ENCODE measurements around the gene ZFP92.

Gene ZFP92

DNA sequence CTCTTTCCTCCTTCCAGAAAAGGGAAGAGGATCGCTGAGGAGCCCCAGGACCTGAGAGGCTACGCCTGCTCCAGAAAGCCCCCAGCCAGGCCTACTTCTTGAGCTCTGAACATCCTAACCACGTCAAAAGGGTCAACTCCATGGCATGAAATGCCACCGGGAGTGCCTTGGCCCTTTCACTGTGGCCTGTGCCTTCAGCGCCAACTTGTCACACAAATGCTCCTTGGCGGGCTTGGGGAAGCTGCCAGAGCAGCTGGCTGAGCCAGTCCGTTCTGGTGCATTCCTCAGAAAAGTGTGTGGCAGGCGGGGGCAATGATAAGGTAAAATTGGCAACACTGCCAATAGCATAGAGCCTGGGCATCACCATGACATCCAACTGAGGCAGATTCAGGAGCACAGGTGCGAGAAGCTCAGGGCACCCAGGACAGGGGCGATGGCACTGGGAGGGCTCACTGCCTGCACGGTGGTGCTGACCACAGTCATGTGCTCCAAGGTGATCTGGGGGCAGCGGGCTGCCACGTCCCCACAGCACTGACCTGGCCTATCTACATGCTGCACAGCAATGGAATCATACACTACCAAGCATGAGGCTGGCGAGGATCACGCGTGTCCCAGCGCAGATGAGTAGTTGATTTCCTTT is 46.7 kb downstream of the ZFP92 start:
- DNase-seq, result no peak

DNA sequence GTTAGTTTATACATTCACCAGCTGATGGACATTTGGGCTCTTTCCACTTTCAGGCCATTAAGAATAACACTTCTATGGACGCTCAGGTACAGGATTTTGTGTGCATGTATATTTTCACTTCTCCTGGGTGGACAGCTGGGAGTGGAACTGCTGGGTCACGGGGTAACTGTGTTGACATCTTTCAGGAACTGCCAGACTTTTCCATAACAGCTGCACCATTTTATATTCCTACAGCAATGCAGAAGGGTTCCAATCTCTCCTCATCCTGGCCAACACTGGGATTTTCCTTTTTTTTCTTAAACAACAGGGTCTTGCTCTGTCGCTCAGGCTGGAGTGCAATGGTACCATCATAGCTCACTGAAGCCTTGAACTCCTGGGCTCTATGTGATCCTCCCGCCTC is 47.2 kb downstream of the ZFP92 start:
- DNase-seq, result no peak

DNA sequence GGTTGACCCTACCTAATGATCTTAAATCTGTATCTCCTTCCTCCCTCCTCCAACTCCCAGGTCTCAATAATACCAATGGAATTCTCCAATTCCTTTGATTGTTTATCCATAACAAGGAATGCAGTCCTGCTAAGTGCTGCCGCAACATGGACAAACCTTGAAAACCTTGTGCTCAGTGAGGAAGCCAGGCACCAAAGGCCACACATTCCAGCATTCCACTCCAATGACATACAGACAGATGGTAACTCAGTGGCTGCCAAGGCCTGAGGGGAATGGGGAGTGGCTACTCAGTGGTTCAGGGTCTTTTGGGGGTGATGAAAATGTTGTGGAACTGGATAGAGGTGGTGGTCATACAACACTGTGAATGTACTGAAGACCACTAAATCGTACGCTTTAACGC is 48.7 kb downstream of the ZFP92 start:
- no peak for DNase-seq

DNA sequence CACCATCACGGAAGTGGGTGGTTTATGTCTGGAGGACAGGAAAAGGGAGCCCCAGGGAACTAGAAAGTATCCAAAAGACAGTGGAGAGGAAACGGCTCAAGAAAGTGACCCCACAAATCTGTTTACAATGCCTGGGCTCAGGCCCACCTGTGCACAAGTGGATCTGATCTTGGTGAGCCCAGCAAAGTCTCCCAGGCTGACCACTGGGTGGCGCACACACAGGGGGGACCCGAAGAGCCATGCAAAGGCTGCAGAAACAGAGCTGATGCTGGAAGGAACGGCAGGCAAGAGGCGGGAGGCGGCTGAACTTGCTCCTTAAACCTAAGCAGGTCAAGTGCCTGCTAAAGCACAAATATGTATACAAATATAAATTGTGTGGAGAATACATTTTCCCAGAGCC is 49.6 kb downstream of the ZFP92 start:
- DNase-seq, result peak; percentile 48
